ENCODE results near the gene SDE2.

- TF ChIP-seq, protein P1, sequence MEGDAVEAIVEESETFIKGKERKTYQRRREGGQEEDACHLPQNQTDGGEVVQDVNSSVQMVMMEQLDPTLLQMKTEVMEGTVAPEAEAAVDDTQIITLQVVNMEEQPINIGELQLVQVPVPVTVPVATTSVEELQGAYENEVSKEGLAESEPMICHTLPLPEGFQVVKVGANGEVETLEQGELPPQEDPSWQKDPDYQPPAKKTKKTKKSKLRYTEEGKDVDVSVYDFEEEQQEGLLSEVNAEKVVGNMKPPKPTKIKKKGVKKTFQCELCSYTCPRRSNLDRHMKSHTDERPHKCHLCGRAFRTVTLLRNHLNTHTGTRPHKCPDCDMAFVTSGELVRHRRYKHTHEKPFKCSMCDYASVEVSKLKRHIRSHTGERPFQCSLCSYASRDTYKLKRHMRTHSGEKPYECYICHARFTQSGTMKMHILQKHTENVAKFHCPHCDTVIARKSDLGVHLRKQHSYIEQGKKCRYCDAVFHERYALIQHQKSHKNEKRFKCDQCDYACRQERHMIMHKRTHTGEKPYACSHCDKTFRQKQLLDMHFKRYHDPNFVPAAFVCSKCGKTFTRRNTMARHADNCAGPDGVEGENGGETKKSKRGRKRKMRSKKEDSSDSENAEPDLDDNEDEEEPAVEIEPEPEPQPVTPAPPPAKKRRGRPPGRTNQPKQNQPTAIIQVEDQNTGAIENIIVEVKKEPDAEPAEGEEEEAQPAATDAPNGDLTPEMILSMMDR (IDR thresholded peaks at IDR 0.05; ENCODE audit: poor library complexity, severe bottlenecking) = no peak
- TF ChIP-seq RAD21 (conservative IDR thresholded peaks at IDR 0.05) (no peak), EP300 (conservative IDR thresholded peaks at IDR 0.05; ENCODE audit: poor library complexity, severe bottlenecking) (no peak), POLR2AphosphoS5 (IDR thresholded peaks at IDR 0.05) (no peak), TAF1 (IDR thresholded peaks at IDR 0.05; ENCODE audit: low read depth) (no peak), MXI1 (conservative IDR thresholded peaks at IDR 0.05; ENCODE audit: poor library complexity, severe bottlenecking) (no peak)
These were observed 26.0 kb downstream of the SDE2 start for GRCh38 chr1:225973158-225973557.
